HFF-Myc (cell line): ENCODE results near the gene CELF4.

Source experiments
- DNase-seq: peaks from one replicate; pipeline ENCODE4 v3.0.0-alpha.2; 2011; ENCODE audit warnings: low read depth; ENCODE audit errors: extremely low read depth
- H3K4me3 ChIP-seq: replicated peaks from 2 replicates; pipeline ENCODE4 v1.5.1; 2011; ENCODE audit warnings: low read depth, mild to moderate bottlenecking, control low read depth, low read length
- TF ChIP-seq, protein P1 (sequence below): IDR thresholded peaks from 2 replicates; pipeline ENCODE4 v1.5.1; 2012; ENCODE audit warnings: mild to moderate bottlenecking, low read depth, low read length, control low read depth; ENCODE audit errors: missing control alignments

The CELF4 gene

DNA sequence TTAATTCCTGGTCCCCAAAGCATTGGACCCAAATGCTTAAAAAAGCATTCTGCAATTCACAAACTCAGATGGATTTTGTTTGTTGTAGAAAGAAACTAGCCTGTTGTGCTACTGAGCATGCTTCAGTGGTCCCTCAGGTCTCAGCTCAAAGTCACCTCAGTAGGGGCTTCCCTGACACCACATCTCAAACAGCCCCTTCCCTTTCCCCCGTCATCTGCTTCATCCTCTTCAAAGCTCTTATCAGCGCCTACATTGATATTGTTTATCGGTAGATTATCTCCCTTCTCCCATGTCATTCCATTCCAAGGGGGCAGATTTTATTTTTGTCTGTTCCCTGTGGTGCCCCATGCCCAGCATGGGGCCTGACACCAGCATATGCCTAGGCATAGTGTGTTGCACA, 172.9 kb downstream of the CELF4 start:
- no peak overlapping the region for H3K4me3 ChIP-seq
- no peak for DNase-seq
- TF ChIP-seq, protein P1, sequence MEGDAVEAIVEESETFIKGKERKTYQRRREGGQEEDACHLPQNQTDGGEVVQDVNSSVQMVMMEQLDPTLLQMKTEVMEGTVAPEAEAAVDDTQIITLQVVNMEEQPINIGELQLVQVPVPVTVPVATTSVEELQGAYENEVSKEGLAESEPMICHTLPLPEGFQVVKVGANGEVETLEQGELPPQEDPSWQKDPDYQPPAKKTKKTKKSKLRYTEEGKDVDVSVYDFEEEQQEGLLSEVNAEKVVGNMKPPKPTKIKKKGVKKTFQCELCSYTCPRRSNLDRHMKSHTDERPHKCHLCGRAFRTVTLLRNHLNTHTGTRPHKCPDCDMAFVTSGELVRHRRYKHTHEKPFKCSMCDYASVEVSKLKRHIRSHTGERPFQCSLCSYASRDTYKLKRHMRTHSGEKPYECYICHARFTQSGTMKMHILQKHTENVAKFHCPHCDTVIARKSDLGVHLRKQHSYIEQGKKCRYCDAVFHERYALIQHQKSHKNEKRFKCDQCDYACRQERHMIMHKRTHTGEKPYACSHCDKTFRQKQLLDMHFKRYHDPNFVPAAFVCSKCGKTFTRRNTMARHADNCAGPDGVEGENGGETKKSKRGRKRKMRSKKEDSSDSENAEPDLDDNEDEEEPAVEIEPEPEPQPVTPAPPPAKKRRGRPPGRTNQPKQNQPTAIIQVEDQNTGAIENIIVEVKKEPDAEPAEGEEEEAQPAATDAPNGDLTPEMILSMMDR: no peak

DNA sequence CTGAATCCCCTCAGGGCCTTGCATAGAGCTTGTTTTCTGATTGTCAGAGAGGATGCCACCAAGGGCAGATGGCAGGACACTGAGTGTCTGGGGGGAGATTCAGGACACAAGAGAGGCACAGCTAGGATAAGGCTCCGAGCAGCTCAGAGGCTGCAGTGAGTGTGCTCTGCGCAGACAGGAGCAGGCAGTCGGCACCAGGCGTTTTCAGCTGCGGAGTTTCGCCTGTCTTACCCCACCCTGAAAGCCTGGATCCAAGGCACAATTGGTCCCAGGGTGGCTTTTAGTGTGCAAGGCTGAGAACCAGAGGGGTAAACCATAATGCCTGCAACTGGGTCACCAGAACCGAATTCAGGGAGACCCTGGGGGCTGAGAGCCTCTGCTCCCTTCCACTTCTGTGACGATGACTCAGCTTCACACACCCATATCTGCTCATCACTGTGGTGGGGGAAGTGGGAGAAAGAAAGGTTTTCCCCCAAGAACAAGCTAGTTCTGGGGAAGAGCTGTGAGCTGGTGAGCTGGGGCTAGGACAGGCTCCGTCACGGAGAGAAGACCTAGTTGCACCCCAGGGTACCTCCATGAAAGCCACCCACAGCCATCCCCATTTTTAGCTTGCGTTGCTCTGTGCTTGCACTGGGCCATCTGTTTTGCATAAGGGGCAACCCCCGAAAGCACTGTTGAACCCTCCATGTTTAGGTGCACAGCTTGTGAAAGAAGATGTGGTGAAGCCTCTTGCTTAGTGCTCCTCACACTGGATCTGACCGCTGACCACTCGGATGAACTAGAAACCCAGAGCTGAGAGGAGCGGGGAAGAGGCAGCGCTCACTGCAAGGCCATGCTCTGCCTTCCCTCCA, 173.7 kb downstream of the CELF4 start:
- no peak for DNase-seq
- TF ChIP-seq, protein P1: no peak
- H3K4me3 ChIP-seq: no peak overlapping the region

DNA sequence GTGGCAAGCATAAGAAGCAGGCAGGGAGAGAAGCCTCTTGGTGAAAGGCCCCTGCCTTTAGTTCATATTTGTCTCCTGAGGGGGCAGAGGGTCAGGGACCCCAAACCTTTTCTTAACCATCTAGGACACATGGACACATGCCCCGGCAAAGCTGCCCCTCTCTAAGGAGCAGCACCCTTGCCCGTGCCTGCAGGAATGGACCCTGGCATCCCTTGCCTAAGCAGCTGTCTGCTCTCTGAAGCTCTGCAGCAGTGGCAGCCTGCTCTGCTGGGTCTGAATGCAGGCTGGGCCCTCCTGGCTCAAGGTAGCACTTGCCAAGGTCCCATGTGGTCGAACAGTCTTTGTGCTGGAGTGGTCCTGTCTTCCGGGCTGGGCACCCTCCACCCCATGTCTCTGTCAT, 174.4 kb downstream of the CELF4 start:
- TF ChIP-seq, protein P1: no peak
- no peak overlapping the region for H3K4me3 ChIP-seq
- DNase-seq: no peak

DNA sequence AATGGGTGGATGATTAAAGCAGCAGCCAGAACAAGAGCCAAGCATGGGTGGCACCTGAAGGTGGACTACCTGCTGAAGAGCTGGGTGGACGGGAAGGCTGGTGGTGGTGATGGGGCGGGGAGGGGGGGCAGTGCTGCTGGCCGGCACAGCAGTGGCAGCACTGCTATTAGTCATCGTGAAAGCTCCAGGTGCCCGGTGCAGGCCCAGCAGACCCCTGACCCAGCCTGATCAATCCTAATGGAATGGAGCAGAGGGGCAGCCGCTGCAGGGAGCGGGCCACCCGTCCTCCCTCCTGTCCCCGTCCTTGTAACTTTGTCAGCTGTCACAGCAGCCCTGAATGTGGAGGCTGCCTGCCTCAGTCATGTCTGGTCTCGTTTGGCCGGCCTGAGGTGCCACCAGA, 174.9 kb downstream of the CELF4 start:
- no peak overlapping the region for H3K4me3 ChIP-seq
- TF ChIP-seq, protein P1: no peak
- no peak for DNase-seq

DNA sequence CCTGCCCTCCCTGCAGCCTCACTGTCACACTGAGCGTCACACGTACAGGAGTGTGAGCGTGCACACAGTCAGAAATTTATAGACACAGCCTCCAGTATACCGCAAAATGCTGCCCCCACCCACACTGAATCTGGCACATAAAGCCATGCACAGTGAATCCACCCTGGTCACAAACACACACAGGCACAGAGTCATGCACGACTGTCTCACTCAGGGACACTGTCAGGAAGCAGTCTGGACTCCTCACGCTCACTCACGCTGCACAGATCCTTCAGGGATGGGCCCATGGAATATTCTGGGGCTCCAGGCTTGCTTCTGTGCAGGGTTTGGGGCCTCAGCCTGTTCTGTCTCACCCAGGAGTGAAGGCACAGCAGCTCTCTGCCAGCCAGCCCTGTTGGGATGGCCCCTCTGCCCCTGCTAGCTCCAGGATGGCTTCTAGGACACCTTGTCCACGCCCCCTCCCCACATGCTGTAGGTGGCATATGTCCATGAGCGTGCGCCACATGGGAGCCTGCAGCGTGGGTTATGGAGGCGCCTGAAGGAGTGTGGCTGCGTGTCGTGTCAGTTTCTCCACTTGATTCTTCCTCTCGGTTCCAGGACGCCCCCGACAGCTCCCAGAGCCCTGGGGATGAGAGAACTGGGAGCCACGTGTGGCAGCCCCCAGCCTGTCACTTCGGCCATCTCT, 175.8 kb downstream of the CELF4 start:
- TF ChIP-seq, protein P1: no peak
- H3K4me3 ChIP-seq: no peak overlapping the region
- DNase-seq: no peak

DNA sequence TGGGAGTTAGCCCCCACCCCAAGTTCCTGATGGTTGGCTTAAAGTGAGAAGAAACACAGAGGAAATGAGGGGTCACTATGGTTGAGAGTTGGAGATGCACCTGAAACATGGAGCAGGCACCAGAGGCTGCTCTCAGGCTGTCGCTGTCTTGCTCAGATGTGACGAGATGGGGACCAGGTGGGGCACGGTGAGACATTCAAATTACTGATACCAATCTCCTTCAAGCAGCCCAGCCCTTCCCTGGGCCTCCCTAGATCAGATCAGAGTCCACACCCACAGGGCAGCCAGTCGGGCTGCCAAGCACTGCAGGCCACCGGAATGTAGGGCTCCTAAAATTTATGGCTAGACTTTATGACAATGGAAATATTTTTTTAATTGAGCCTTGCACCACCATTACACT, 176.6 kb downstream of the CELF4 start:
- DNase-seq: no peak
- TF ChIP-seq, protein P1: no peak
- H3K4me3 ChIP-seq: no peak overlapping the region

DNA sequence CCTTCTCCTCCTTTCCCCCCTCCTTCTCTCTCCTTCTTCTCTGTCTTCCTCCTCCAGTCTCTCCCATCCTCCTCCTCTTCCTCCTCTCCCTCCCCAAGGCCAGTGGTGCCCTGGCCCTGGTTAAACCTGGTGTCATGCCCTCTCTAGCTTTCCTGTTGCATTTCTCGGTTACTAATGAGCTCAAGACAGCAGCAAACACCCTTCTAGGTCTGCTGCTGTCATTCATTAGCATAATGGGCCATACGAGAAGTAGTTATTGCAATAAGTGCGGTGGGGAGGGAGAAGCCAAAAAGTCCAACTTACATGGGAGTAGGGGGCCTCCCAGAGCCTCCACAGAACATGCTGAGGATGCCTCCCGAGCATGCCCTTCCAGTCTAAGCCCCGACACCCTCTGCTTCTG, 177.2 kb downstream of the CELF4 start:
- TF ChIP-seq, protein P1: no peak

More for the DNA sequence above, 177.2 kb downstream of the CELF4 start:
- no peak overlapping the region for H3K4me3 ChIP-seq
- no peak for DNase-seq
